OCI-LY7 (cell line): Measurements from ENCODE around the gene DYNLT2. TPM values are rescaled to one million over a fixed set of nuclear protein-coding genes. Genes with fewer than 3 reads are reported as not detected.

Source experiments
- BruUV-seq: library from RNA; stranded (reverse); fragments of 400-500 nt; replicated peaks from 2 replicates; lab custom pipeline; 2021; lab: Mats Ljungman, UMichigan
- CTCF ChIA-PET: fragments of 300-600 bp; sonication (Branson Sonifier 250); formaldehyde crosslinking; loops from one replicate; lab custom pipeline; 2022; ENCODE audit warnings: antibody characterized with exemption; ENCODE audit not compliant: unreplicated experiment; lab: Charles Lee
- POLR2A ChIA-PET: fragments of 300-600 bp; sonication (Branson Sonifier 250); formaldehyde crosslinking; loops from one replicate; lab custom pipeline; 2022; ENCODE audit warnings: antibody characterized with exemption; lab: Charles Lee
- DNase-seq: peaks from one replicate; pipeline ENCODE4 v3.0.0-alpha.2; 2015; ENCODE audit warnings: low spot score
- H2AFZ ChIP-seq: fragments of 200-600 bp; sonication (generic), shearing (Covaris generic); 2 replicates; pipeline ENCODE4 v1.6.1; 2014; ENCODE audit warnings: mild to moderate bottlenecking, antibody characterized with exemption, low read length, moderate library complexity
- H3K27ac ChIP-seq: fragments of 200-600 bp; sonication (generic); 2 replicates; pipeline ENCODE4 v1.5.1; 2014; ENCODE audit warnings: mixed run types, low read depth, mild to moderate bottlenecking, moderate library complexity, low read length, inconsistent platforms; ENCODE audit not compliant: poor library complexity, severe bottlenecking
- H3K36me3 ChIP-seq: fragments of 200-600 bp; sonication (generic); 2 replicates; pipeline ENCODE4 v1.6.1; 2014; ENCODE audit warnings: mild to moderate bottlenecking, antibody characterized with exemption, low read length, moderate library complexity, mixed read lengths; ENCODE audit not compliant: insufficient read depth
- H3K4me1 ChIP-seq: fragments of 200-600 bp; sonication (generic); 2 replicates; pipeline ENCODE4 v1.5.1; 2014; ENCODE audit warnings: mild to moderate bottlenecking, low read length; ENCODE audit not compliant: insufficient read depth, poor library complexity, severe bottlenecking
- H3K4me2 ChIP-seq: fragments of 200-600 bp; sonication (generic); 2 replicates; pipeline ENCODE4 v1.6.1; 2014; ENCODE audit warnings: mild to moderate bottlenecking, low read length
- H3K4me3 ChIP-seq: fragments of 200-600 bp; sonication (generic); 2 replicates; pipeline ENCODE4 v1.5.1; 2014; ENCODE audit warnings: mild to moderate bottlenecking, low read depth, low read length; ENCODE audit not compliant: poor library complexity, severe bottlenecking
- H3K79me2 ChIP-seq: fragments of 200-600 bp; sonication (generic); 2 replicates; pipeline ENCODE4 v1.6.1; 2016; ENCODE audit warnings: low read depth, mild to moderate bottlenecking, low read length, moderate library complexity, mixed read lengths; ENCODE audit not compliant: insufficient read depth
- H3K9me2 ChIP-seq: fragments of 200-600 bp; sonication (generic); 2 replicates; pipeline ENCODE4 v1.6.1; 2016; ENCODE audit warnings: mild to moderate bottlenecking, low read length, mixed read lengths; ENCODE audit not compliant: insufficient read depth
- H3K9me3 ChIP-seq: fragments of 200-600 bp; sonication (generic); 2 replicates; pipeline ENCODE4 v1.6.1; 2014; ENCODE audit warnings: mild to moderate bottlenecking, mixed run types, low read length, mixed read lengths
- H4K20me1 ChIP-seq: fragments of 200-600 bp; sonication (generic); 2 replicates; pipeline ENCODE4 v1.6.1; 2014; ENCODE audit warnings: mild to moderate bottlenecking, antibody characterized with exemption, low read length, moderate library complexity, mixed read lengths; ENCODE audit not compliant: insufficient read depth
- CTCF ChIP-seq: fragments of 200-600 bp; sonication (generic); conservative IDR thresholded peaks from 2 replicates; pipeline ENCODE4 v1.5.1; 2014; ENCODE audit warnings: mild to moderate bottlenecking, antibody characterized with exemption, low read length, moderate library complexity, mixed read lengths
- EZH2phosphoT487 ChIP-seq: fragments of 200-600 bp; sonication (generic); IDR thresholded peaks from 2 replicates; pipeline ENCODE4 v1.6.1; 2018; ENCODE audit warnings: low read depth, borderline replicate concordance, mild to moderate bottlenecking, mixed run types, antibody characterized with exemption, low read length, moderate library complexity, mixed read lengths
- intact Hi-C: fragments of 100-400 bp; cut with micrococcal nuclease; formaldehyde crosslinking; loops from one replicate; pipeline ENCODE4 v1.10.0; 2022; ENCODE audit not compliant: unreplicated experiment
- total RNA-seq, 2 experiments: library from RNA; depleted of rRNA in 1 of 2; stranded (reverse); fragments of >200 nt in 1 of 2; shearing (Covaris generic) in 1 of 2; gene quantifications; 2 replicates each; pipeline ENCODE4 v1.2.3, GENCODE V29; 2014 to 2022

DYNLT2 gene
- total RNA-seq, 2 experiments from 2014 or later: 6.4 to 7.7 TPM

GRCh38 chr6:169710009-169710408 is 41.4 kb downstream of the DYNLT2 start:
- TF ChIP-seq CTCF (no peak), EZH2phosphoT487 (no peak)
- BruUV-seq: no TSS peak
- no peaks in the 10 kb centered on the region for H3K9me3 ChIP-seq
- no peak overlapping the region for H3K27ac ChIP-seq
- H3K79me2 ChIP-seq: peaks cover 34% of the 10 kb centered on the region
- peaks cover 43% of the 10 kb centered on the region for H3K4me1 ChIP-seq
- ChIA-PET CTCF (no interaction called here), POLR2A (interaction anchor here (0.7 to 3.4 kb wide), 6 partner anchors 9 to 841 kb away, joined by 4 to 37 read pairs (median 8); no protein-coding TSS in a partner anchor)
- peaks cover 94% of the 10 kb centered on the region for H3K36me3 ChIP-seq
- H2AFZ ChIP-seq: no peak overlapping the region
- intact Hi-C loops: no loop called here
- no peak for DNase-seq
- H3K4me2 ChIP-seq: no peak overlapping the region
- peaks cover 17% of the 10 kb centered on the region; the same call in 1 of the 2 replicates for H4K20me1 ChIP-seq
- H3K4me3 ChIP-seq: no peak overlapping the region
- H3K9me2 ChIP-seq: no peaks in the 10 kb centered on the region

GRCh38 chr6:169709293-169709692 is 42.1 kb downstream of the DYNLT2 start:
- peak overlapping the region; percentile 8; the same call in 1 of the 2 replicates for H3K4me2 ChIP-seq
- H3K4me3 ChIP-seq: no peak overlapping the region
- H3K4me1 ChIP-seq: peaks cover 50% of the 10 kb centered on the region
- CTCF ChIA-PET: no interaction called here
- H2AFZ ChIP-seq: no peak overlapping the region
- H3K79me2 ChIP-seq: peaks cover 41% of the 10 kb centered on the region
- no peak overlapping the region for H3K27ac ChIP-seq
- peaks cover 19% of the 10 kb centered on the region; the same call in 1 of the 2 replicates for H4K20me1 ChIP-seq
- TF ChIP-seq CTCF: no peak
- TF ChIP-seq EZH2phosphoT487: no peak
- H3K9me3 ChIP-seq: no peaks in the 10 kb centered on the region
- intact Hi-C loops: no loop called here
- POLR2A ChIA-PET: interaction anchor here (0.7 to 3.4 kb wide), 7 partner anchors 9 to 853 kb away, joined by 3 to 37 read pairs (median 4); no protein-coding TSS in a partner anchor
- no peak for DNase-seq
- BruUV-seq: no TSS peak
- no peaks in the 10 kb centered on the region for H3K9me2 ChIP-seq
- peaks cover 94% of the 10 kb centered on the region for H3K36me3 ChIP-seq

DNA sequence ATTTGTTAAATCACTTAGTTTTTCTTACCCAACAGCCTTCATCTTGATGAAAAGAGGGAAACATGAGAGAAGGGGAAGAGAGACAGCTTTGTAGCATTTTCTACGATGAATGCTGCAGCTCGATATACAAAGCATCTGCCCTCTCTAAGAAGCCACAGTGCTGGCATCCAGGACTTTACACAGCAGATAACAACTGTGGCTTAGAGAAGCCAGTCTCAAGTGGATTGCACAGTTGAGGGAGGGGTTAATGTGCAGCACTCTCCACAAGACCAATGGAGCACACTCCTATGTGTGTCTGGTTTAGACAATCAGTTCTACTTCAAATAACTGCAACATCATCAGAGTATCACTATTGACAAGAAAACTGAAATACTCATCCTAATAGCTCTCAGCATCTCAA is 43.6 kb downstream of the DYNLT2 start:
- TF ChIP-seq EZH2phosphoT487: no peak
- no peak for TF ChIP-seq CTCF
- peak; percentile 10 for DNase-seq
- Histone ChIP-seq H3K27ac (peak overlapping the region; percentile 20), H3K4me1 (peaks cover 64% of the 10 kb centered on the region), H3K9me3 (no peaks in the 10 kb centered on the region), H3K9me2 (no peaks in the 10 kb centered on the region), H3K4me2 (no peak overlapping the region), H3K4me3 (no peak overlapping the region), H3K36me3 (peaks cover 98% of the 10 kb centered on the region), H4K20me1 (peaks cover 33% of the 10 kb centered on the region), H3K79me2 (peaks cover 57% of the 10 kb centered on the region), H2AFZ (no peak overlapping the region)
- POLR2A ChIA-PET: interaction anchor here (1.2 to 3.4 kb wide), 4 partner anchors 11 to 42 kb away, joined by 3 to 37 read pairs (median 18); no protein-coding TSS in a partner anchor
- CTCF ChIA-PET: no interaction called here
- intact Hi-C loops: no loop called here
- no TSS peak for BruUV-seq
